Esophagus muscularis mucosa (tissue), 4 donors: ENCODE results near the gene CDPF1.

ENCODE experiments used
- CTCF ChIP-seq, 3 experiments: fragments of 200-600 bp in 2 of 3; fragments of 450-650 bp in 1 of 3; sonication (generic) in 2 of 3; IDR thresholded peaks; one replicate each; pipeline ENCODE4 v1.5.1; 2017 to 2019; ENCODE audit warnings: antibody characterized with exemption in 3 of 3, mild to moderate bottlenecking in 2 of 3, moderate library complexity in 1 of 3
- EP300 ChIP-seq: sonication (generic); formaldehyde crosslinking; IDR thresholded peaks from one replicate; pipeline ENCODE4 v1.6.1; 2017; ENCODE audit warnings: antibody characterized with exemption
- POLR2A ChIP-seq: fragments of 450-650 bp; IDR thresholded peaks from one replicate; pipeline ENCODE4 v1.6.1; 2017; ENCODE audit warnings: antibody characterized with exemption, moderate library complexity, mild to moderate bottlenecking, low read depth
- POLR2AphosphoS5 ChIP-seq, 2 donors: sonication (generic); formaldehyde crosslinking; IDR thresholded peaks; one replicate each; pipeline ENCODE4 v1.6.1; 2017; ENCODE audit warnings: antibody characterized with exemption in 2 of 2

DNA sequence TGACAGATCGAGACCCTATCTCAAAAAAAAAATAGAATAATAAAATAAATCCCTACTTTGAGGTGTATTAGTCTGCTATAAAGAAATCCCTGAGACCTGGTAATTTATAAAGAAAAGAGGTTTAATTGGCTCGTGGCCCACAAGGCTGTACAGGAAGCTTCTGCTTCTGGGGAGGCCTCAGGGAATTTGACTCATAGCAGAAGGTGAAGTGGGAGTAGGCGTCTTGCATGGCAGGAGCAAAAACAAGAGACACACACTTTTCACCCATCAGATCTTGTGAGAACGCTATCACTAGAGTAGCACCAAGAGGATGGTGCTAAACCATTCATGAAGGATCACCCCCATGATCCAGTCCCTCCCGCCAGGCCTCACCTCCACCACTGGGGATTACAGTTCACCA, 29.2 kb downstream of the CDPF1 start:
- TF ChIP-seq POLR2A (no peak), EP300 (no peak), CTCF (IDR thresholded peaks at IDR 0.05) (no peak), POLR2AphosphoS5 (IDR thresholded peaks at IDR 0.05) (no peak)
